ENCODE results near the gene SPINK7. TPM values are rescaled to one million over a fixed set of nuclear protein-coding genes. Genes with fewer than 3 reads are reported as not detected.
A peak's percentile ranks its signal among the peaks of the same experiment; 100 is the strongest.

Gene SPINK7
- total RNA-seq, 1 experiment from 2014 or later = not detected

GRCh38 chr5:148290271-148291195 lies 21.7 kb upstream of the SPINK7 start:
- H3K4me2 ChIP-seq (ENCODE audit: low read length) = no peak overlapping the region
- DNase-seq (ENCODE audit: low read depth, low spot score) = peak; percentile 4
- ATAC-seq = peak; percentile 80
- no peak overlapping the region for H3K27ac ChIP-seq (ENCODE audit: low read depth, low read length)
- no peaks in the 10 kb centered on the region for H3K79me2 ChIP-seq (ENCODE audit: insufficient read depth, low read length)
- H3K9ac ChIP-seq (ENCODE audit: low read length) = no peak overlapping the region
- H4K20me1 ChIP-seq (ENCODE audit: insufficient read depth) = no peaks in the 10 kb centered on the region
- no peaks in the 10 kb centered on the region for H3K9me2 ChIP-seq (ENCODE audit: insufficient read depth)
- H3K4me1 ChIP-seq (ENCODE audit: control insufficient read depth in 1 of 2, insufficient read depth in 2 of 2, low read length in 2 of 2) = no peaks in the 10 kb centered on the region
- no peak overlapping the region for H3K4me3 ChIP-seq (replicated peaks in 1 of 2; ENCODE audit: low read depth in 1 of 2, low read length in 2 of 2)
- peaks cover 20% of the 10 kb centered on the region; the same call in 1 of the 2 replicates for H3K27me3 ChIP-seq (ENCODE audit: insufficient read depth, low read length)
- BruUV-seq (replicated peaks) = no TSS peak
- RAD21 ChIA-PET (ENCODE audit: low non-redundant PET in 1 of 2, low total read pairs in 2 of 2, uncharacterized antibody in 2 of 2, unreplicated experiment in 2 of 2) = no interaction called here
- TF ChIP-seq POLR2A (IDR thresholded peaks at IDR 0.05; ENCODE audit: borderline replicate concordance, extremely low read depth, insufficient read depth, insufficient read length) (no peak), ZFX (IDR thresholded peaks at IDR 0.05) (no peak), CTCF (IDR thresholded peaks at IDR 0.05 in 2 of 3, conservative IDR thresholded peaks at IDR 0.05 in 1 of 3; ENCODE audit: borderline replicate concordance in 1 of 3, insufficient read depth in 1 of 3, low read depth in 2 of 3, low read length in 2 of 3) (peak; percentile 39 to 57 (median 49); a peak in 5 of 6 replicates), EZH2phosphoT487 (IDR thresholded peaks at IDR 0.05; ENCODE audit: borderline replicate concordance) (no peak), RAD21 (IDR thresholded peaks at IDR 0.05; ENCODE audit: low read depth) (peak; percentile 67)
- TF ChIP-seq, protein P1, sequence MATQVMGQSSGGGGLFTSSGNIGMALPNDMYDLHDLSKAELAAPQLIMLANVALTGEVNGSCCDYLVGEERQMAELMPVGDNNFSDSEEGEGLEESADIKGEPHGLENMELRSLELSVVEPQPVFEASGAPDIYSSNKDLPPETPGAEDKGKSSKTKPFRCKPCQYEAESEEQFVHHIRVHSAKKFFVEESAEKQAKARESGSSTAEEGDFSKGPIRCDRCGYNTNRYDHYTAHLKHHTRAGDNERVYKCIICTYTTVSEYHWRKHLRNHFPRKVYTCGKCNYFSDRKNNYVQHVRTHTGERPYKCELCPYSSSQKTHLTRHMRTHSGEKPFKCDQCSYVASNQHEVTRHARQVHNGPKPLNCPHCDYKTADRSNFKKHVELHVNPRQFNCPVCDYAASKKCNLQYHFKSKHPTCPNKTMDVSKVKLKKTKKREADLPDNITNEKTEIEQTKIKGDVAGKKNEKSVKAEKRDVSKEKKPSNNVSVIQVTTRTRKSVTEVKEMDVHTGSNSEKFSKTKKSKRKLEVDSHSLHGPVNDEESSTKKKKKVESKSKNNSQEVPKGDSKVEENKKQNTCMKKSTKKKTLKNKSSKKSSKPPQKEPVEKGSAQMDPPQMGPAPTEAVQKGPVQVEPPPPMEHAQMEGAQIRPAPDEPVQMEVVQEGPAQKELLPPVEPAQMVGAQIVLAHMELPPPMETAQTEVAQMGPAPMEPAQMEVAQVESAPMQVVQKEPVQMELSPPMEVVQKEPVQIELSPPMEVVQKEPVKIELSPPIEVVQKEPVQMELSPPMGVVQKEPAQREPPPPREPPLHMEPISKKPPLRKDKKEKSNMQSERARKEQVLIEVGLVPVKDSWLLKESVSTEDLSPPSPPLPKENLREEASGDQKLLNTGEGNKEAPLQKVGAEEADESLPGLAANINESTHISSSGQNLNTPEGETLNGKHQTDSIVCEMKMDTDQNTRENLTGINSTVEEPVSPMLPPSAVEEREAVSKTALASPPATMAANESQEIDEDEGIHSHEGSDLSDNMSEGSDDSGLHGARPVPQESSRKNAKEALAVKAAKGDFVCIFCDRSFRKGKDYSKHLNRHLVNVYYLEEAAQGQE (IDR thresholded peaks at IDR 0.05; ENCODE audit: low read depth) = no peak
- no peaks in the 10 kb centered on the region for H3K9me3 ChIP-seq (ENCODE audit: control insufficient read depth in 1 of 2, insufficient read depth in 1 of 2, low read depth in 1 of 2, low read length in 2 of 2)
- intact Hi-C loops (cut with micrococcal nuclease) = loop anchor here (1.0 to 5.0 kb wide), 3 partner anchors 85 to 440 kb away; no protein-coding TSS in a partner anchor
- CTCF ChIA-PET = interaction anchor here (0.8 to 1.9 kb wide), 4 partner anchors 10 to 440 kb away, joined by 3 to 19 read pairs (median 7); no protein-coding TSS in a partner anchor
- POLR2A ChIA-PET = no interaction called here
- H3K36me3 ChIP-seq (ENCODE audit: control insufficient read depth in 1 of 2, insufficient read depth in 2 of 2, low read length in 2 of 2) = no peaks in the 10 kb centered on the region
- H2AFZ ChIP-seq (ENCODE audit: low read depth, low read length, poor library complexity, severe bottlenecking) = no peak overlapping the region
